Naive thymus-derived CD4-positive, alpha-beta T cell (primary cell): ENCODE results near the gene SPHK2. TPM values are rescaled to one million over a fixed set of nuclear protein-coding genes. Genes with fewer than 3 reads are reported as not detected.

Experiments used
- ATAC-seq: fragments of 150-1000 bp; cut with Tn5 transposase; 2 replicates; pipeline ENCODE4 v1.10.0; 2021; ENCODE audit warnings: mild to moderate bottlenecking, moderate library complexity
- CTCF ChIA-PET: fragments of 350-600 bp; sonication (Branson Sonifier 250); formaldehyde crosslinking; loops from one replicate; lab custom pipeline; 2021; ENCODE audit warnings: antibody characterized with exemption; lab: Charles Lee
- POLR2A ChIA-PET: fragments of 350-600 bp; sonication (Branson Sonifier 250); formaldehyde crosslinking; loops from one replicate; lab custom pipeline; 2021; ENCODE audit warnings: antibody characterized with exemption, inconsistent platforms; lab: Charles Lee
- DNase-seq, 9 donors: peaks; one replicate each; pipeline versions ENCODE4 v3.0.0 to v3.0.0-alpha.2; 2020 to 2022; ENCODE audit warnings: mixed read lengths in 1 of 9
- H3K27ac ChIP-seq: one replicate; pipeline ENCODE4 v1.7.0; 2013; ENCODE audit warnings: mild to moderate bottlenecking, low read depth, low read length, moderate library complexity
- H3K27me3 ChIP-seq, 2 donors: one replicate each; pipeline ENCODE4 v1.7.0; 2013; ENCODE audit warnings: low read length in 2 of 2, mild to moderate bottlenecking in 2 of 2, moderate library complexity in 2 of 2; ENCODE audit not compliant: control insufficient read depth in 2 of 2, insufficient read depth in 2 of 2
- H3K36me3 ChIP-seq, 3 experiments: 1 replicate in 2 of 3; 2 replicates in 1 of 3; pipeline ENCODE4 v1.7.0; 2013; ENCODE audit warnings: low read length in 3 of 3, mild to moderate bottlenecking in 3 of 3, moderate library complexity in 1 of 3; ENCODE audit not compliant: insufficient read depth in 3 of 3, control insufficient read depth in 2 of 3
- H3K4me1 ChIP-seq, 2 donors: one replicate each; pipeline ENCODE4 v1.7.0; 2013; ENCODE audit warnings: low read length in 2 of 2, mild to moderate bottlenecking in 2 of 2, moderate library complexity in 1 of 2; ENCODE audit not compliant: control insufficient read depth in 2 of 2, insufficient read depth in 2 of 2
- H3K4me3 ChIP-seq: 2 replicates; pipeline ENCODE4 v1.7.0; 2013; ENCODE audit warnings: mild to moderate bottlenecking, low read length
- H3K9me3 ChIP-seq, 3 experiments: 1 replicate in 2 of 3; 2 replicates in 1 of 3; pipeline ENCODE4 v1.7.0; 2013; ENCODE audit warnings: low read length in 3 of 3; ENCODE audit not compliant: control insufficient read depth in 2 of 3
- H3K27ac Mint-ChIP-seq, 9 donors: one replicate each; pipeline ENCODE4 v1.8.0; 2020 to 2022; ENCODE audit warnings: mixed read lengths in 9 of 9, mild to moderate bottlenecking in 8 of 9, moderate library complexity in 5 of 9, inconsistent platforms in 2 of 9
- H3K27me3 Mint-ChIP-seq, 5 donors: one replicate each; pipeline ENCODE4 v1.8.0; 2021 to 2022; ENCODE audit warnings: mixed read lengths in 5 of 5, mild to moderate bottlenecking in 1 of 5
- H3K36me3 Mint-ChIP-seq, 5 donors: one replicate each; pipeline ENCODE4 v1.8.0; 2020 to 2022; ENCODE audit warnings: mixed read lengths in 5 of 5, mild to moderate bottlenecking in 3 of 5, inconsistent platforms in 1 of 5
- H3K4me1 Mint-ChIP-seq, 7 donors: one replicate each; pipeline ENCODE4 v1.8.0; 2020 to 2022; ENCODE audit warnings: mixed read lengths in 7 of 7, mild to moderate bottlenecking in 3 of 7, inconsistent platforms in 1 of 7
- H3K4me3 Mint-ChIP-seq, 10 donors: one replicate each; pipeline ENCODE4 v1.8.0; 2020 to 2022; ENCODE audit warnings: mild to moderate bottlenecking in 10 of 10, mixed read lengths in 10 of 10, moderate library complexity in 6 of 10, inconsistent platforms in 2 of 10
- H3K9me3 Mint-ChIP-seq, 11 donors: one replicate each; pipeline ENCODE4 v1.8.0; 2020 to 2022; ENCODE audit warnings: mixed read lengths in 11 of 11, mild to moderate bottlenecking in 4 of 11, inconsistent platforms in 1 of 11, moderate library complexity in 1 of 11
- intact Hi-C, 2 donors: fragments of 100-400 bp; cut with micrococcal nuclease; formaldehyde crosslinking; loops; one replicate each; pipeline ENCODE4 v1.15.1; 2023
- polyA plus RNA-seq, 2 donors: library from polyadenylated mRNA; unstranded; fragments of 300-500 nt; fragmentation: Illumina TruSeq; gene quantifications; one replicate each; pipeline ENCODE4 v1.2.3, GENCODE V29; 2021
- total RNA-seq, 6 experiments: library from RNA in 5 of 6; stranded (reverse) in 5 of 6; gene quantifications; 1 replicate in 5 of 6; 2 replicates in 1 of 6; pipeline ENCODE4 v1.2.3 and lab custom pipeline; 2021 to 2026

Gene SPHK2
- total and polyA plus RNA-seq, 7 experiments from 2014 or later: 11.2 to 34.7 (median 20.7) TPM

- H3K4me1 Mint-ChIP-seq: peaks cover 13 to 48% (median 43%) of the 10 kb centered on the region in 7 donors
- peaks cover 0 to 9% (median 0%) of the 10 kb centered on the region in 11 donors for H3K9me3 Mint-ChIP-seq
- DNase-seq: no peak
- peak overlapping the region; percentile 84 to 97 (median 94) for H3K27ac Mint-ChIP-seq
- Histone ChIP-seq H3K36me3 (peaks cover 4 to 59% (median 11%) of the 10 kb centered on the region in 3 experiments), H3K4me1 (peaks cover 30 to 40% of the 10 kb centered on the region in 2 donors), H3K9me3 (no peaks in the 10 kb centered on the region), H3K4me3 (peak overlapping the region; percentile 89), H3K27me3 (no peaks in the 10 kb centered on the region), H3K27ac (peak overlapping the region; percentile 88)
- intact Hi-C loops: loop anchor here (2.0 to 10.0 kb wide), 4 partner anchors 481 to 1241 kb away; partner anchors contain the start of genes C19orf73 (in 2 of the 2), PPFIA3 (in 2 of the 2), AKT1S1 (in 1 of the 2) and LIN7B (in 1 of the 2)
- H3K27me3 Mint-ChIP-seq: no peaks in the 10 kb centered on the region
- no peak for ATAC-seq
- POLR2A ChIA-PET: interaction anchor here (0.6 to 7.5 kb wide), 12 partner anchors 9 to 1503 kb away, joined by 3 to 73 read pairs (median 4); partner anchors contain the start of genes CA11, RPL18, SAE1 and SPHK2
- H3K36me3 Mint-ChIP-seq: peaks cover 0 to 13% (median 8%) of the 10 kb centered on the region in 5 donors
- CTCF ChIA-PET: interaction anchor here (1.0 to 1.3 kb wide), 3 partner anchors 10 to 13 kb away, joined by 3 to 4 read pairs (median 3); no protein-coding TSS in a partner anchor
- peak overlapping the region; percentile 82 to 100 (median 86) for H3K4me3 Mint-ChIP-seq
These were observed 14.7 kb downstream of the SPHK2 start for GRCh38 chr19:48634036-48634342.

- Histone ChIP-seq H3K9me3 (no peaks in the 10 kb centered on the region), H3K27me3 (no peaks in the 10 kb centered on the region), H3K4me3 (peak overlapping the region; percentile 89), H3K4me1 (peaks cover 33 to 43% of the 10 kb centered on the region in 2 donors), H3K36me3 (peaks cover 4 to 52% (median 11%) of the 10 kb centered on the region in 3 experiments), H3K27ac (peak overlapping the region; percentile 88)
- Mint-ChIP-seq H3K27ac (peak overlapping the region; percentile 84 to 97 (median 94)), H3K27me3 (no peaks in the 10 kb centered on the region), H3K9me3 (peaks cover 0 to 10% (median 0%) of the 10 kb centered on the region in 11 donors), H3K36me3 (peaks cover 0 to 13% (median 8%) of the 10 kb centered on the region in 5 donors), H3K4me3 (peak overlapping the region; percentile 82 to 100 (median 86)), H3K4me1 (peaks cover 13 to 54% (median 47%) of the 10 kb centered on the region in 7 donors)
- intact Hi-C loops: loop anchor here (2.0 to 10.0 kb wide), 14 partner anchors 43 to 1522 kb away; partner anchors contain the start of genes C19orf73 (in 2 of the 2), CCDC9 (in 2 of the 2), PPFIA3 (in 2 of the 2) and PRMT1 (in 2 of the 2)
- ChIA-PET POLR2A (interaction anchor here (0.6 to 7.5 kb wide), 9 partner anchors 9 to 318 kb away, joined by 3 to 73 read pairs (median 6); partner anchors contain the start of genes CA11, RPL18 and SPHK2), CTCF (interaction anchor here (0.6 to 1.0 kb wide), 4 partner anchors 10 to 117 kb away, joined by 3 to 5 read pairs (median 4); no protein-coding TSS in a partner anchor)
- DNase-seq: peak; percentile 81 to 91 (median 88)
- peak; percentile 31 for ATAC-seq
These were observed 15.3 kb downstream of the SPHK2 start for GRCh38 chr19:48634424-48635262.

- Histone ChIP-seq H3K4me1 (peaks cover 33 to 43% of the 10 kb centered on the region in 2 donors), H3K36me3 (peaks cover 4 to 44% (median 11%) of the 10 kb centered on the region in 3 experiments), H3K9me3 (no peaks in the 10 kb centered on the region), H3K4me3 (peak overlapping the region; percentile 89), H3K27ac (peak overlapping the region; percentile 88), H3K27me3 (no peaks in the 10 kb centered on the region)
- ChIA-PET CTCF (interaction anchor here (1.7 kb wide), 1 partner anchor 10 kb away, joined by 5 read pairs; the partner anchor contains the start of gene CA11), POLR2A (interaction anchor here (0.9 to 7.5 kb wide), 8 partner anchors 10 to 305 kb away, joined by 3 to 73 read pairs (median 26); partner anchors contain the start of genes CA11, RPL18 and SPHK2)
- H3K9me3 Mint-ChIP-seq: peaks cover 0 to 10% (median 0%) of the 10 kb centered on the region in 11 donors
- peaks cover 0 to 3% (median 0%) of the 10 kb centered on the region in 5 donors for H3K27me3 Mint-ChIP-seq
- H3K4me3 Mint-ChIP-seq: peak overlapping the region; percentile 83 to 100 (median 98)
- DNase-seq: peak; percentile 59 to 88 (median 70)
- peaks cover 0 to 9% (median 7%) of the 10 kb centered on the region in 5 donors for H3K36me3 Mint-ChIP-seq
- peaks cover 13 to 58% (median 50%) of the 10 kb centered on the region in 7 donors for H3K4me1 Mint-ChIP-seq
- intact Hi-C loops: loop anchor here (2.0 to 10.0 kb wide), 14 partner anchors 42 to 1523 kb away; partner anchors contain the start of genes C19orf73 (in 2 of the 2), CCDC9 (in 2 of the 2), PPFIA3 (in 2 of the 2) and PRMT1 (in 2 of the 2)
- H3K27ac Mint-ChIP-seq: peak overlapping the region; percentile 84 to 100 (median 97)
- peak; percentile 18 for ATAC-seq
These were observed 16.1 kb downstream of the SPHK2 start for GRCh38 chr19:48635263-48635965.

- CTCF ChIA-PET: interaction anchor here (1.7 kb wide), 1 partner anchor 9 kb away, joined by 5 read pairs; the partner anchor contains the start of gene CA11
- POLR2A ChIA-PET: interaction anchor here (0.6 to 3.0 kb wide), 7 partner anchors 9 to 340 kb away, joined by 3 to 32 read pairs (median 4); partner anchors contain the start of genes CA11, EMP3, RPL18 and SPHK2
- H3K4me1 ChIP-seq: peaks cover 33 to 38% of the 10 kb centered on the region in 2 donors
These were observed 16.9 kb downstream of the SPHK2 start for GRCh38 chr19:48635966-48636858.

More at GRCh38 chr19:48635966-48636858, 16.9 kb downstream of the SPHK2 start:
- intact Hi-C loops: loop anchor here (2.0 to 10.0 kb wide), 18 partner anchors 41 to 1524 kb away; partner anchors contain the start of genes C19orf73 (in 2 of the 2), CCDC9 (in 2 of the 2), PPFIA3 (in 2 of the 2) and PRMT1 (in 2 of the 2)
- Mint-ChIP-seq H3K27ac (peak overlapping the region; percentile 81 to 100 (median 97)), H3K27me3 (peaks cover 0 to 4% (median 0%) of the 10 kb centered on the region in 5 donors), H3K9me3 (peaks cover 0 to 10% (median 0%) of the 10 kb centered on the region in 11 donors), H3K36me3 (peaks cover 0 to 8% (median 7%) of the 10 kb centered on the region in 5 donors), H3K4me1 (peaks cover 13 to 52% (median 45%) of the 10 kb centered on the region in 7 donors), H3K4me3 (peak overlapping the region; percentile 87 to 100 (median 98))
- Histone ChIP-seq H3K27ac (peak overlapping the region; percentile 88), H3K9me3 (no peaks in the 10 kb centered on the region), H3K27me3 (no peaks in the 10 kb centered on the region), H3K36me3 (peaks cover 4 to 36% (median 11%) of the 10 kb centered on the region in 3 experiments), H3K4me3 (peak overlapping the region; percentile 89)
- peak in 3 of 9 donors; percentile 28 to 53 (median 34) for DNase-seq
- no peak for ATAC-seq
